Measurements from ENCODE around the gene TBCA. TPM values are rescaled to one million over a fixed set of nuclear protein-coding genes. Genes with fewer than 3 reads are reported as not detected.

The TBCA gene
- total RNA-seq, 1 experiment from 2014 or later: 302 TPM

- ChIA-PET CTCF (no interaction called here), POLR2A (no interaction called here)
- Histone ChIP-seq H3K27me3 (ENCODE audit: control insufficient read depth, insufficient read depth, low read length) (no peaks in the 10 kb centered on the region), H3K9me3 (ENCODE audit: control insufficient read depth, insufficient read depth, low read depth, low read length) (no peaks in the 10 kb centered on the region), H3K4me3 (ENCODE audit: low read depth in 2 of 2, low read length in 2 of 2) (no peak overlapping the region), H3K4me1 (ENCODE audit: control insufficient read depth, insufficient read depth, low read length) (no peaks in the 10 kb centered on the region), H3K27ac (ENCODE audit: low read length) (no peak overlapping the region), H3K36me3 (ENCODE audit: control insufficient read depth, insufficient read depth, low read length) (peaks cover 2% of the 10 kb centered on the region)
- BruUV-seq (replicated peaks): no TSS peak
- no peak for DNase-seq (ENCODE audit: low read depth, low spot score)
- no peak for TF ChIP-seq POLR2AphosphoS5 (IDR thresholded peaks at IDR 0.05; ENCODE audit: low read depth, low read length)
- TF ChIP-seq TCF7L2 (IDR thresholded peaks at IDR 0.05; ENCODE audit: low read depth, low read length): no peak
- no peak for ATAC-seq
- intact Hi-C loops (cut with micrococcal nuclease; ENCODE audit: unreplicated experiment) (no loop called here), in situ Hi-C loops (cut with HindIII; ENCODE audit: low pct_unique_long_range_greater_than_20kb, low sequenced_read_pairs) (no loop called here)
Measured at GRCh38 chr5:77697692-77698091, 78.4 kb downstream of the TBCA start.

- no peak overlapping the region for H3K27ac ChIP-seq (ENCODE audit: low read length)
- DNase-seq (ENCODE audit: low read depth, low spot score) (no peak), ATAC-seq (no peak)
- no peak overlapping the region for H3K4me3 ChIP-seq (ENCODE audit: low read depth in 2 of 2, low read length in 2 of 2)
- in situ Hi-C loops (cut with HindIII; ENCODE audit: low pct_unique_long_range_greater_than_20kb, low sequenced_read_pairs): no loop called here
- H3K36me3 ChIP-seq (ENCODE audit: control insufficient read depth, insufficient read depth, low read length): peaks cover 16% of the 10 kb centered on the region; the same call in 1 of the 2 replicates
- H3K4me1 ChIP-seq (ENCODE audit: control insufficient read depth, insufficient read depth, low read length): no peaks in the 10 kb centered on the region
- no peaks in the 10 kb centered on the region for H3K9me3 ChIP-seq (ENCODE audit: control insufficient read depth, insufficient read depth, low read depth, low read length)
- no TSS peak for BruUV-seq (replicated peaks)
- POLR2A ChIA-PET: no interaction called here
- H3K27me3 ChIP-seq (ENCODE audit: control insufficient read depth, insufficient read depth, low read length): no peaks in the 10 kb centered on the region
- CTCF ChIA-PET: no interaction called here
- intact Hi-C loops (cut with micrococcal nuclease; ENCODE audit: unreplicated experiment): no loop called here
- TF ChIP-seq POLR2AphosphoS5 (IDR thresholded peaks at IDR 0.05; ENCODE audit: low read depth, low read length): no peak
Measured at GRCh38 chr5:77696120-77696519, 80.0 kb downstream of the TBCA start.

- ChIA-PET POLR2A (interaction anchor here (0.7 kb wide), 1 partner anchor 270 kb away, joined by 4 read pairs; no protein-coding TSS in a partner anchor), CTCF (no interaction called here)
- Histone ChIP-seq H3K36me3 (ENCODE audit: control insufficient read depth, insufficient read depth, low read length) (peaks cover 30% of the 10 kb centered on the region), H3K4me1 (ENCODE audit: control insufficient read depth, insufficient read depth, low read length) (no peaks in the 10 kb centered on the region), H3K27me3 (ENCODE audit: control insufficient read depth, insufficient read depth, low read length) (no peaks in the 10 kb centered on the region), H3K4me3 (ENCODE audit: low read depth in 2 of 2, low read length in 2 of 2) (no peak overlapping the region), H3K27ac (ENCODE audit: low read length) (no peak overlapping the region), H3K9me3 (ENCODE audit: control insufficient read depth, insufficient read depth, low read depth, low read length) (no peaks in the 10 kb centered on the region)
- BruUV-seq (replicated peaks): no TSS peak
- TF ChIP-seq POLR2AphosphoS5 (IDR thresholded peaks at IDR 0.05; ENCODE audit: low read depth, low read length): no peak
- TF ChIP-seq SIN3A (IDR thresholded peaks at IDR 0.05; ENCODE audit: borderline replicate concordance, insufficient read depth, low read depth, low read length): no peak
- no peak for TF ChIP-seq REST (IDR thresholded peaks at IDR 0.05; ENCODE audit: insufficient read depth in 1 of 2, low read depth in 2 of 2, low read length in 1 of 2)
- no peak for TF ChIP-seq CTCF (IDR thresholded peaks at IDR 0.05)
- no peak for TF ChIP-seq TCF7L2 (IDR thresholded peaks at IDR 0.05; ENCODE audit: low read depth, low read length)
- intact Hi-C loops (cut with micrococcal nuclease; ENCODE audit: unreplicated experiment): no loop called here
- in situ Hi-C loops (cut with HindIII; ENCODE audit: low pct_unique_long_range_greater_than_20kb, low sequenced_read_pairs): no loop called here
- ATAC-seq (no peak), DNase-seq (ENCODE audit: low read depth, low spot score) (no peak)
Measured at GRCh38 chr5:77693913-77694312, 82.2 kb downstream of the TBCA start.

All from Panc1 (cell line).